ENCODE measurements around the gene ST6GALNAC3. TPM values are rescaled to one million over a fixed set of nuclear protein-coding genes. Genes with fewer than 3 reads are reported as not detected.

Gene ST6GALNAC3
- polyA plus RNA-seq, 1 donor (not counting 4 experiments of a cell fraction or from before 2014, with no cell fraction given) = 0.08 TPM

DNA sequence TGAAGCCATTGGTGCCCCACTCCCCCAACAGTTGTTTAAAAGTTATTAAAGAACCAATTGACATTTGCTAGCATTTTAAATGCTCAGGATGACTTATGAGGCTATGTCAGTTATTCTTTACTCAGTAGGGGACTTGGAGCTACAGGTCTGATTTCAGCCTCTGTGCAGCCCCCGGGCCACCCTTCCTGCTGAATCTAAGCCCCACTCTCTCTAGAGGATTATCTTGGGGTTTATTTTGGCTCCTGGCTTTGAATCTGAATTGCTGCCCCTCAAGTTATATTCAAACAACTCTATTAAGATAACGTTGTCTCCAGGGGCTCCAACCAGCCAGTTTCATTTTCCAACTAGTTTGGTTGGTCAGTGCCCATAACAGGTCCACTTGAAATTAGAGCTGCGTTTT is 135.1 kb downstream of the ST6GALNAC3 start:
- Histone ChIP-seq H3K36me3 (ENCODE audit: control insufficient read depth in 2 of 2, extremely low read depth in 1 of 2, insufficient read depth in 2 of 2, low read length in 2 of 2) (no peaks in the 10 kb centered on the region), H3K4me2 (ENCODE audit: control insufficient read depth, extremely low read depth, insufficient read depth, low read depth, low read length) (no peak overlapping the region), H4K20me1 (ENCODE audit: control insufficient read depth, extremely low read depth, insufficient read depth, low read length) (no peaks in the 10 kb centered on the region), H3K27ac (ENCODE audit: control insufficient read depth, insufficient read depth, low read length) (no peak overlapping the region), H3K27me3 (ENCODE audit: control insufficient read depth, extremely low read depth, insufficient read depth, low read length) (no peaks in the 10 kb centered on the region), H2AFZ (ENCODE audit: control insufficient read depth, low read length) (no peak overlapping the region), H3K9me3 (ENCODE audit: control insufficient read depth, low read depth, low read length) (no peaks in the 10 kb centered on the region), H3K79me2 (ENCODE audit: control insufficient read depth, insufficient read depth, low read length) (no peaks in the 10 kb centered on the region), H3K9ac (ENCODE audit: control insufficient read depth, extremely low read depth, insufficient read depth, low read length) (no peak overlapping the region), H3K9me1 (ENCODE audit: control insufficient read depth, extremely low read depth, insufficient read depth, low read length) (no peaks in the 10 kb centered on the region), H3K4me3 (ENCODE audit: control insufficient read depth in 2 of 3, extremely low read depth in 1 of 3, insufficient read depth in 2 of 3, low read depth in 1 of 3, low read length in 3 of 3) (no peak overlapping the region), H3K4me1 (ENCODE audit: control insufficient read depth, extremely low read depth, insufficient read depth, low read length) (no peaks in the 10 kb centered on the region)
- dilution Hi-C loops (cut with MboI; ENCODE audit: extremely low pct_ligation_motif_present, low sequenced_read_pairs) = no loop called here
- TF ChIP-seq, protein P1, sequence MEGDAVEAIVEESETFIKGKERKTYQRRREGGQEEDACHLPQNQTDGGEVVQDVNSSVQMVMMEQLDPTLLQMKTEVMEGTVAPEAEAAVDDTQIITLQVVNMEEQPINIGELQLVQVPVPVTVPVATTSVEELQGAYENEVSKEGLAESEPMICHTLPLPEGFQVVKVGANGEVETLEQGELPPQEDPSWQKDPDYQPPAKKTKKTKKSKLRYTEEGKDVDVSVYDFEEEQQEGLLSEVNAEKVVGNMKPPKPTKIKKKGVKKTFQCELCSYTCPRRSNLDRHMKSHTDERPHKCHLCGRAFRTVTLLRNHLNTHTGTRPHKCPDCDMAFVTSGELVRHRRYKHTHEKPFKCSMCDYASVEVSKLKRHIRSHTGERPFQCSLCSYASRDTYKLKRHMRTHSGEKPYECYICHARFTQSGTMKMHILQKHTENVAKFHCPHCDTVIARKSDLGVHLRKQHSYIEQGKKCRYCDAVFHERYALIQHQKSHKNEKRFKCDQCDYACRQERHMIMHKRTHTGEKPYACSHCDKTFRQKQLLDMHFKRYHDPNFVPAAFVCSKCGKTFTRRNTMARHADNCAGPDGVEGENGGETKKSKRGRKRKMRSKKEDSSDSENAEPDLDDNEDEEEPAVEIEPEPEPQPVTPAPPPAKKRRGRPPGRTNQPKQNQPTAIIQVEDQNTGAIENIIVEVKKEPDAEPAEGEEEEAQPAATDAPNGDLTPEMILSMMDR (optimal IDR thresholded peaks at IDR 0.05 in 1 of 3, IDR thresholded peaks at IDR 0.05 in 1 of 3, conservative IDR thresholded peaks at IDR 0.05 in 1 of 3; ENCODE audit: extremely low read depth in 1 of 3, insufficient read depth in 2 of 3, low read length in 3 of 3) = no peak
- no peak for TF ChIP-seq EZH2 (IDR thresholded peaks at IDR 0.05; ENCODE audit: low read length)
- FAIRE-seq (no peak), DNase-seq (ENCODE audit: low read depth, low spot score) (no peak)

DNA sequence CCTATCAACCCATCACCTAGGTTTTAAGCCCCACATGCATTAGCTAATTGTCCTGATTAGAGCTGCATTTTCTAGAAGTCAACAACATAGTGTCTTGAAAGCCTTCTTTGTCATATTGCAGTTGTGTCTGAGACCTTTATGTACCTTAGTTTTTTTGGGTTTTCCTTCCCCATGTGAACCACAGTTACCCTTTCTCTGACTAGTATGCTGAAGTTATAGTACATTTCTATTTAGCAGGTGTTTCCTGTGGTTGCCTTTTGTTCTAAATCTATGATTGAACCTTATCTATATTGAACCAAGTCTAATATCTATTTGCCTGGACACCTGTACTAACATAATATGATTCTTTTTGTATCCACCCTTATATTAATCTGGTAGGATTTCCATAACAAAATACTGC is 135.6 kb downstream of the ST6GALNAC3 start:
- Histone ChIP-seq H3K4me3 (ENCODE audit: control insufficient read depth in 2 of 3, extremely low read depth in 1 of 3, insufficient read depth in 2 of 3, low read depth in 1 of 3, low read length in 3 of 3) (no peak overlapping the region), H3K9me3 (ENCODE audit: control insufficient read depth, low read depth, low read length) (no peaks in the 10 kb centered on the region), H3K27me3 (ENCODE audit: control insufficient read depth, extremely low read depth, insufficient read depth, low read length) (no peaks in the 10 kb centered on the region), H3K9ac (ENCODE audit: control insufficient read depth, extremely low read depth, insufficient read depth, low read length) (no peak overlapping the region), H3K79me2 (ENCODE audit: control insufficient read depth, insufficient read depth, low read length) (no peaks in the 10 kb centered on the region), H3K27ac (ENCODE audit: control insufficient read depth, insufficient read depth, low read length) (no peak overlapping the region), H3K9me1 (ENCODE audit: control insufficient read depth, extremely low read depth, insufficient read depth, low read length) (no peaks in the 10 kb centered on the region), H2AFZ (ENCODE audit: control insufficient read depth, low read length) (no peak overlapping the region), H4K20me1 (ENCODE audit: control insufficient read depth, extremely low read depth, insufficient read depth, low read length) (no peaks in the 10 kb centered on the region), H3K4me2 (ENCODE audit: control insufficient read depth, extremely low read depth, insufficient read depth, low read depth, low read length) (no peak overlapping the region), H3K4me1 (ENCODE audit: control insufficient read depth, extremely low read depth, insufficient read depth, low read length) (no peaks in the 10 kb centered on the region), H3K36me3 (ENCODE audit: control insufficient read depth in 2 of 2, extremely low read depth in 1 of 2, insufficient read depth in 2 of 2, low read length in 2 of 2) (no peaks in the 10 kb centered on the region)
- no peak for DNase-seq (ENCODE audit: low read depth, low spot score)
- FAIRE-seq = no peak
- dilution Hi-C loops (cut with MboI; ENCODE audit: extremely low pct_ligation_motif_present, low sequenced_read_pairs) = no loop called here
- TF ChIP-seq EZH2 (IDR thresholded peaks at IDR 0.05; ENCODE audit: low read length) = no peak
- TF ChIP-seq, protein P1 (optimal IDR thresholded peaks at IDR 0.05 in 1 of 3, IDR thresholded peaks at IDR 0.05 in 1 of 3, conservative IDR thresholded peaks at IDR 0.05 in 1 of 3; ENCODE audit: extremely low read depth in 1 of 3, insufficient read depth in 2 of 3, low read length in 3 of 3) = no peak

All from keratinocyte (primary cell).